Measurements from ENCODE around the gene PRIM2.
"Not testable (repeated sequence)": the region's sequence is repeated elsewhere in the genome, so short reads cannot be mapped to it uniquely, and the experiment has no call there.

Gene PRIM2

GRCh38 chr6:57310095-57310816 is 7.2 kb upstream of the PRIM2 start:
- DNase-seq = not testable (repeated sequence)

- no peak for DNase-seq
Measured at GRCh38 chr6:57310817-57311157, 6.6 kb upstream of the PRIM2 start.

- DNase-seq = not testable (repeated sequence)
Measured at GRCh38 chr6:57311300-57312003, 6.0 kb upstream of the PRIM2 start.

- DNase-seq = no peak
Measured at GRCh38 chr6:57312004-57312345, 5.5 kb upstream of the PRIM2 start.

- DNase-seq = no peak
Measured at GRCh38 chr6:57313009-57313408, 4.4 kb upstream of the PRIM2 start.

GRCh38 chr6:57313711-57314471 is 3.5 kb upstream of the PRIM2 start:
- DNase-seq = no peak

- DNase-seq = no peak
Measured at GRCh38 chr6:57315111-57315510, 2.3 kb upstream of the PRIM2 start.

GRCh38 chr6:57315851-57316250 is 1.6 kb upstream of the PRIM2 start:
- no peak for DNase-seq

GRCh38 chr6:57316581-57317059 is 810 bp upstream of the PRIM2 start:
- peak; percentile 50 for DNase-seq

GRCh38 chr6:57324538-57324937 is 7.1 kb downstream of the PRIM2 start:
- DNase-seq = no peak

- DNase-seq = no peak
Measured at GRCh38 chr6:57327311-57327710, 9.9 kb downstream of the PRIM2 start.

- no peak for DNase-seq
Measured at GRCh38 chr6:57328074-57328473, 10.6 kb downstream of the PRIM2 start.

- DNase-seq = no peak
Measured at GRCh38 chr6:57329933-57330332, 12.5 kb downstream of the PRIM2 start.

GRCh38 chr6:57342148-57342669 is 24.8 kb downstream of the PRIM2 start:
- no peak for DNase-seq

- not testable (repeated sequence) for DNase-seq
Measured at GRCh38 chr6:57343342-57343741, 25.9 kb downstream of the PRIM2 start.

GRCh38 chr6:57346715-57347114 is 29.3 kb downstream of the PRIM2 start:
- DNase-seq = not testable (repeated sequence)

GRCh38 chr6:57347597-57347996 is 30.2 kb downstream of the PRIM2 start:
- DNase-seq = not testable (repeated sequence)

GRCh38 chr6:57350443-57350842 is 33.0 kb downstream of the PRIM2 start:
- not testable (repeated sequence) for DNase-seq

- DNase-seq = not testable (repeated sequence)
Measured at GRCh38 chr6:57352596-57352995, 35.2 kb downstream of the PRIM2 start.

- DNase-seq = not testable (repeated sequence)
Measured at GRCh38 chr6:57358319-57358718, 40.9 kb downstream of the PRIM2 start.

GRCh38 chr6:57359766-57360165 is 42.3 kb downstream of the PRIM2 start:
- not testable (repeated sequence) for DNase-seq

GRCh38 chr6:57362340-57362739 is 44.9 kb downstream of the PRIM2 start:
- DNase-seq = not testable (repeated sequence)

GRCh38 chr6:57365076-57365583 is 47.7 kb downstream of the PRIM2 start:
- DNase-seq = not testable (repeated sequence)
